NCI-H2029 (cell line): ENCODE results near the gene TTC31.

Experiments
- DNase-seq: peaks from one replicate; lab custom pipeline; 2025; lab: John Stamatoyannopoulos, UW

TTC31 gene

GRCh38 chr2:74488643-74489481 is 6.0 kb downstream of the TTC31 start:
- no peak for DNase-seq

GRCh38 chr2:74489906-74490305 is 7.0 kb downstream of the TTC31 start:
- no peak for DNase-seq

- no peak for DNase-seq
Measured at GRCh38 chr2:74491648-74492544, 9.0 kb downstream of the TTC31 start.

GRCh38 chr2:74493546-74493945 is 10.7 kb downstream of the TTC31 start:
- no peak for DNase-seq

- no peak for DNase-seq
Measured at GRCh38 chr2:74495440-74495839, 12.6 kb downstream of the TTC31 start.

GRCh38 chr2:74496997-74497776 is 14.3 kb downstream of the TTC31 start:
- no peak for DNase-seq

- DNase-seq, result no peak
Measured at GRCh38 chr2:74497777-74498499, 15.1 kb downstream of the TTC31 start.

GRCh38 chr2:74498500-74499266 is 15.8 kb downstream of the TTC31 start:
- no peak for DNase-seq

- DNase-seq, result no peak
Measured at GRCh38 chr2:74499267-74499939, 16.5 kb downstream of the TTC31 start, which contains the start of gene LBX2. Gene LBX2 (minus strand): TSS chr2:74499603. CDS start chr2:74499537, 66 bp downstream.

GRCh38 chr2:74499940-74500577 is 17.2 kb downstream of the TTC31 start:
- DNase-seq, result no peak

- DNase-seq, result no peak
Measured at GRCh38 chr2:74500578-74500946, 17.7 kb downstream of the TTC31 start.

- no peak for DNase-seq
Measured at GRCh38 chr2:74501335-74502071, 18.6 kb downstream of the TTC31 start.

- no peak for DNase-seq
Measured at GRCh38 chr2:74502147-74502719, 19.4 kb downstream of the TTC31 start.

- DNase-seq, result no peak
Measured at GRCh38 chr2:74502720-74503505, 20.0 kb downstream of the TTC31 start.

- DNase-seq, result no peak
Measured at GRCh38 chr2:74503506-74504475, 20.9 kb downstream of the TTC31 start.

GRCh38 chr2:74504591-74504990 is 21.7 kb downstream of the TTC31 start:
- DNase-seq, result no peak
